GM12891 (cell line): ENCODE data around the gene CEP170.

Experiments
- POLR2A ChIP-seq: IDR thresholded peaks from 2 replicates; pipeline ENCODE4 v1.6.1; 2011; ENCODE audit warnings: low read depth, low read length, control low read depth
- POLR2AphosphoS5 ChIP-seq: IDR thresholded peaks from 2 replicates; pipeline ENCODE4 v1.6.1; 2011; ENCODE audit warnings: low read depth, low read length, control low read depth
- SPI1 ChIP-seq: IDR thresholded peaks from 2 replicates; pipeline ENCODE4 v1.6.1; 2011; ENCODE audit warnings: low read depth, low read length, control low read depth
- TAF1 ChIP-seq: IDR thresholded peaks from 2 replicates; pipeline ENCODE4 v1.6.1; 2011; ENCODE audit warnings: low read depth, low read length, control low read depth

DNA sequence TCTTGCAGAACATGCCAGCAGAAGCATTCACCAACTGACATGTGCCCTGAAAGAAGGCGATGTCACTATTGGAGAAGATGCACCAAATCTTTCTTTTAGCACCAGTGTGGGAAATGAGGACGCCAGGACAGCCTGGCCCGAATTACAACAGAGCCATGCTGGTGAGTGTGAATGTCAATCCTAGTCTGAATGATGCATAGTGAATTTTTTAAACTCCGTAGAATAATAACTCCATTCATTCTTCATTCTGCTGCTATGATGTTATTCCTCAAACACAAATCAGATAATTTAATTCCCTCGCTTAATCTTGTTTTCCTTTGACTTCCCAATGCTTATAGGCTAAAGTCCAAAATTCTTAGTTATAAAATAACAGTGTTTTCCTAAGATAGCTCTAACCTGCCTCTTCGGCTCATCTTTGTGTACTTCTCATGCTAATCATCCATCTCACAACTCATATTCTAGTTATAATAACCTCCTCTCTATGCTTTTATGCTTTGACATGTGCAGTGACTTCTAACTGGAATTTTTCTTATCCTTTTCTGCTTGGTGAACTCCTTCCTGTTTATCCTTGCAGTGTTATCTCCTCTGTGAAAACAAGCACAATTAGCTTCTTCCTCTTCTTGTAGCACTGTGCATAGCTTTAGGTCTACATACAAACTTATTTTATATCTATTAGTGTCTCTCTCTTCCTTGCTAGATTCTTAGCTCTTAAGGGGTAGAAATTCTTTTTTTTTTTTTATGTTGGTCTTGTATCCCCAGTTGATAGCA is 15.2 kb upstream of the CEP170 start:
- TF ChIP-seq POLR2A (no peak), POLR2AphosphoS5 (no peak), TAF1 (no peak), SPI1 (no peak)
